HCT116 (cell line): ENCODE measurements around the gene CCL11. TPM values are rescaled to one million over a fixed set of nuclear protein-coding genes. Genes with fewer than 3 reads are reported as not detected.

Source experiments
- ATAC-seq: fragments of 200-7000 bp; cut with Tn5 transposase; 2 replicates; pipeline ENCODE4 v1.9.1; 2020; ENCODE audit warnings: mild to moderate bottlenecking, moderate library complexity
- BruUV-seq: library from RNA; stranded (reverse); fragments of 400-500 nt; replicated peaks from 2 replicates; lab custom pipeline; 2021; lab: Mats Ljungman, UMichigan
- CTCF ChIA-PET: fragments of 300-600 bp; sonication (Branson Sonifier 250); formaldehyde crosslinking; loops from one replicate; lab custom pipeline; 2021; ENCODE audit warnings: antibody characterized with exemption; lab: Charles Lee
- POLR2A ChIA-PET: fragments of 300-600, 350-600 bp; sonication (Branson Sonifier 250); formaldehyde crosslinking; loops from one replicate; lab custom pipeline; 2021; ENCODE audit warnings: antibody characterized with exemption; lab: Charles Lee
- RAD21 ChIA-PET, 2 experiments: fragments of 300-600 bp; sonication (Branson Sonifier 250); formaldehyde crosslinking; loops; one replicate each; lab custom pipeline; 2023; ENCODE audit warnings: low total read pairs in 2 of 2; ENCODE audit not compliant: uncharacterized antibody in 2 of 2, unreplicated experiment in 2 of 2, low non-redundant PET in 1 of 2; lab: Charles Lee
- DNase-seq: peaks from one replicate; pipeline ENCODE4 v3.0.0-alpha.2; 2010; ENCODE audit warnings: low read depth, low spot score
- H2AFZ ChIP-seq: fragments of 200-600 bp; shearing (Covaris generic), sonication (generic); 2 replicates; pipeline ENCODE4 v1.6.1; 2017; ENCODE audit warnings: low read depth, mixed run types, mixed read lengths, antibody characterized with exemption, low read length; ENCODE audit not compliant: poor library complexity, severe bottlenecking
- H3K27ac ChIP-seq: 2 replicates; pipeline ENCODE4 v1.5.1; 2012; ENCODE audit warnings: low read depth, low read length
- H3K27me3 ChIP-seq: fragments of 200-600 bp; sonication (generic); 2 replicates; pipeline ENCODE4 v1.6.1; 2016; ENCODE audit warnings: mixed run types, low read length, mixed read lengths; ENCODE audit not compliant: insufficient read depth
- H3K36me3 ChIP-seq, 2 experiments: fragments of 200-500 bp in 1 of 2; fragments of 200-600 bp in 1 of 2; sonication (Bioruptor generic) in 1 of 2; sonication (generic) in 1 of 2; 2 replicates each; pipeline versions ENCODE4 v1.5.1 to v1.6.1; 2014 to 2016; ENCODE audit warnings: low read length in 2 of 2, inconsistent platforms in 1 of 2, mixed read lengths in 1 of 2, mixed run types in 1 of 2; ENCODE audit not compliant: insufficient read depth in 2 of 2, control insufficient read depth in 1 of 2
- H3K4me1 ChIP-seq, 2 experiments: fragments of 200-600 bp in 1 of 2; sonication (generic) in 1 of 2; 2 replicates each; pipeline versions ENCODE4 v1.5.1 to v1.6.1; 2012 to 2017; ENCODE audit warnings: low read length in 2 of 2, inconsistent platforms in 1 of 2, mild to moderate bottlenecking in 1 of 2, mixed read lengths in 1 of 2, mixed run types in 1 of 2, moderate library complexity in 1 of 2; ENCODE audit not compliant: insufficient read depth in 2 of 2, control insufficient read depth in 1 of 2
- H3K4me2 ChIP-seq: fragments of 200-600 bp; sonication (generic); 2 replicates; pipeline ENCODE4 v1.6.1; 2017; ENCODE audit warnings: mixed run types, low read length, mixed read lengths
- H3K4me3 ChIP-seq, 2 experiments: fragments of 200-600 bp in 1 of 2; sonication (generic) in 1 of 2; replicated peaks in 1 of 2; 2 replicates each; pipeline ENCODE4 v1.5.1; 2011 to 2016; ENCODE audit warnings: low read length in 2 of 2, control low read depth in 1 of 2, low read depth in 1 of 2, mild to moderate bottlenecking in 1 of 2, mixed read lengths in 1 of 2, mixed run types in 1 of 2
- H3K79me2 ChIP-seq: fragments of 200-600 bp; sonication (generic); 2 replicates; pipeline ENCODE4 v1.6.1; 2017; ENCODE audit warnings: mild to moderate bottlenecking, mixed run types, low read length, moderate library complexity, mixed read lengths; ENCODE audit not compliant: insufficient read depth
- H3K9ac ChIP-seq: fragments of 200-600 bp; sonication (generic); 2 replicates; pipeline ENCODE4 v1.6.1; 2016; ENCODE audit warnings: low read length, mixed read lengths
- H3K9me2 ChIP-seq: fragments of 200-600 bp; sonication (generic), shearing (Covaris generic); 2 replicates; pipeline ENCODE4 v1.6.1; 2017; ENCODE audit warnings: mixed run types, mild to moderate bottlenecking, moderate library complexity; ENCODE audit not compliant: insufficient read depth
- H3K9me3 ChIP-seq, 2 experiments: fragments of 200-500 bp in 1 of 2; fragments of 200-600 bp in 1 of 2; sonication (Bioruptor generic) in 1 of 2; sonication (generic) in 1 of 2; 2 replicates each; pipeline ENCODE4 v1.6.1; 2014 to 2017; ENCODE audit warnings: low read length in 2 of 2, mixed read lengths in 2 of 2, inconsistent platforms in 1 of 2, low read depth in 1 of 2, mild to moderate bottlenecking in 1 of 2, mixed run types in 1 of 2, moderate library complexity in 1 of 2; ENCODE audit not compliant: control insufficient read depth in 1 of 2, insufficient read depth in 1 of 2
- H4K20me1 ChIP-seq: fragments of 200-600 bp; sonication (generic), shearing (Covaris generic); 2 replicates; pipeline ENCODE4 v1.6.1; 2017; ENCODE audit warnings: mixed run types, mild to moderate bottlenecking, moderate library complexity; ENCODE audit not compliant: insufficient read depth
- CBX3 ChIP-seq: IDR thresholded peaks from 2 replicates; pipeline ENCODE4 v1.6.1; 2012; ENCODE audit warnings: low read depth
- CEBPB ChIP-seq: IDR thresholded peaks from 2 replicates; pipeline ENCODE4 v1.6.1; 2012; ENCODE audit warnings: low read depth
- CTCF ChIP-seq, 3 experiments: fragments of 200-600 bp in 1 of 3; sonication (generic) in 1 of 3; IDR thresholded peaks in 2 of 3; conservative IDR thresholded peaks in 1 of 3; 2 replicates each; pipeline ENCODE4 v1.5.1; 2012 to 2017; ENCODE audit warnings: low read depth in 2 of 3, low read length in 2 of 3, antibody characterized with exemption in 1 of 3, borderline replicate concordance in 1 of 3, control low read depth in 1 of 3, mild to moderate bottlenecking in 1 of 3, mixed read lengths in 1 of 3, mixed run types in 1 of 3, moderate library complexity in 1 of 3; ENCODE audit not compliant: insufficient read depth in 1 of 3
- EGR1 ChIP-seq: IDR thresholded peaks from 2 replicates; pipeline ENCODE4 v1.6.1; 2012; ENCODE audit warnings: low read depth
- EZH2 ChIP-seq: fragments of 200-600 bp; sonication (generic); IDR thresholded peaks from 2 replicates; pipeline ENCODE4 v1.6.1; 2017; ENCODE audit warnings: antibody characterized with exemption, mixed run types
- EZH2phosphoT487 ChIP-seq: fragments of 200-600 bp; IDR thresholded peaks from 2 replicates; pipeline ENCODE4 v1.6.1; 2018; ENCODE audit warnings: antibody characterized with exemption, borderline replicate concordance
- FOSL1 ChIP-seq: IDR thresholded peaks from 2 replicates; pipeline ENCODE4 v1.6.1; 2012; ENCODE audit warnings: low read depth
- JUND ChIP-seq: IDR thresholded peaks from 2 replicates; pipeline ENCODE4 v1.6.1; 2012
- POLR2A ChIP-seq: IDR thresholded peaks from 2 replicates; pipeline ENCODE4 v1.7.0; 2011; ENCODE audit warnings: borderline replicate concordance; ENCODE audit not compliant: insufficient read depth, insufficient read length; ENCODE audit errors: extremely low read depth
- POLR2AphosphoS5 ChIP-seq: IDR thresholded peaks from 2 replicates; pipeline ENCODE4 v1.6.1; 2011; ENCODE audit warnings: mild to moderate bottlenecking, low read depth, low read length, moderate library complexity
- RAD21 ChIP-seq: IDR thresholded peaks from 2 replicates; pipeline ENCODE4 v1.6.1; 2012; ENCODE audit warnings: low read depth, mild to moderate bottlenecking
- SIN3A ChIP-seq: IDR thresholded peaks from 2 replicates; pipeline ENCODE4 v1.6.1; 2012; ENCODE audit warnings: low read depth
- SP1 ChIP-seq: IDR thresholded peaks from 2 replicates; pipeline ENCODE4 v1.6.1; 2012; ENCODE audit warnings: low read depth
- SRF ChIP-seq: IDR thresholded peaks from 2 replicates; pipeline ENCODE4 v1.6.1; 2012; ENCODE audit warnings: low read depth
- ZBTB33 ChIP-seq: IDR thresholded peaks from 2 replicates; pipeline ENCODE4 v1.6.1; 2011; ENCODE audit warnings: mild to moderate bottlenecking, low read length, moderate library complexity; ENCODE audit not compliant: insufficient replicate concordance; ENCODE audit errors: extremely low read depth
- ZNF274 ChIP-seq: fragments of 200-500 bp; sonication (Bioruptor generic); IDR thresholded peaks from 2 replicates; pipeline ENCODE4 v1.6.1; 2014; ENCODE audit warnings: mild to moderate bottlenecking, low read depth, low read length, inconsistent platforms
- intact Hi-C: fragments of 100-400 bp; cut with micrococcal nuclease; formaldehyde crosslinking; loops from 2 replicates; pipeline ENCODE4 v1.10.0; 2022
- total RNA-seq: library from RNA; stranded (reverse); gene quantifications from one replicate; pipeline ENCODE4 v1.2.1, GENCODE V29; 2021; ENCODE audit not compliant: unreplicated experiment
- TF ChIP-seq, protein P1 (sequence below): IDR thresholded peaks from 2 replicates; pipeline ENCODE4 v1.6.1; 2012

CCL11 gene
- total RNA-seq, 1 experiment from 2014 or later, result not detected

DNA sequence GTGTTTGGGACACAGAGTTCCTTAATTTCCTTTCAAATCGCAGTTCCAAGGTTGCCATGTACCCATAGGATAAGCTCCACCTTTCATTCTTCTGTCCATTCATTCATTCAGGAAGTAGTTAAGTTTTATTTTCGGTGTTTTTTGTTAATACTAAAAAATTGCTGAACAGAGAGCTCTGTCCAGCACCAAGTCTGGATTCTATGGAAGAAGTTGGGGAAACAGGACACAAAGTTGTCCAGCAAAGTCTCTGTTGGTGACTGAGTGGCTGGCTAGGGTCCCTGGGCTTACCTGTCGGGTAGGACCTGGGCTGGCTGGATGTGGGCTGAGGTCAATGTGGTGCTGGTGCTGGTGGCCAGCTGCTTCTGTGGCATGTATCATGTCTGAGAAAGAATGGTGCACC is 48.1 kb upstream of the CCL11 start:
- H3K4me3 ChIP-seq, result no peak overlapping the region
- ChIA-PET RAD21 (no interaction called here), POLR2A (no interaction called here), CTCF (no interaction called here)
- no peak for DNase-seq
- H3K9ac ChIP-seq, result no peak overlapping the region
- no peaks in the 10 kb centered on the region for H3K79me2 ChIP-seq
- no peaks in the 10 kb centered on the region for H4K20me1 ChIP-seq
- ATAC-seq, result no peak
- no peaks in the 10 kb centered on the region for H3K36me3 ChIP-seq
- H3K9me2 ChIP-seq, result no peaks in the 10 kb centered on the region
- no peaks in the 10 kb centered on the region for H3K9me3 ChIP-seq
- H2AFZ ChIP-seq, result no peak overlapping the region
- no peak overlapping the region for H3K4me2 ChIP-seq
- intact Hi-C loops, result no loop called here
- TF ChIP-seq EZH2 (no peak), EGR1 (no peak), RAD21 (no peak), ZNF274 (no peak), JUND (no peak), CTCF (IDR thresholded peaks at IDR 0.05 in 2 of 3, conservative IDR thresholded peaks at IDR 0.05 in 1 of 3; ENCODE audit: borderline replicate concordance in 1 of 3, insufficient read depth in 1 of 3, low read depth in 2 of 3, low read length in 2 of 3) (no peak), ZBTB33 (no peak), SP1 (no peak), POLR2A (no peak), POLR2AphosphoS5 (no peak), FOSL1 (no peak), SRF (no peak), SIN3A (no peak), CEBPB (no peak), EZH2phosphoT487 (no peak), CBX3 (no peak)
- TF ChIP-seq, protein P1, sequence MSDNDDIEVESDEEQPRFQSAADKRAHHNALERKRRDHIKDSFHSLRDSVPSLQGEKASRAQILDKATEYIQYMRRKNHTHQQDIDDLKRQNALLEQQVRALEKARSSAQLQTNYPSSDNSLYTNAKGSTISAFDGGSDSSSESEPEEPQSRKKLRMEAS, result no peak
- TF ChIP-seq, all 23 proteins: peak for 0
- H3K27me3 ChIP-seq, result no peaks in the 10 kb centered on the region
- no TSS peak for BruUV-seq
- H3K27ac ChIP-seq, result no peak overlapping the region
- no peaks in the 10 kb centered on the region for H3K4me1 ChIP-seq
